NCI-H460 (cell line): ENCODE data around the gene ATP2B3. TPM values are rescaled to one million over a fixed set of nuclear protein-coding genes. Genes with fewer than 3 reads are reported as not detected.

ENCODE experiments used
- DNase-seq: peaks from one replicate; pipeline ENCODE4 v3.0.0-alpha.2; 2016; ENCODE audit warnings: low read depth; ENCODE audit errors: extremely low read depth
- polyA plus RNA-seq: library from polyadenylated mRNA; depleted of rRNA; stranded (reverse); fragments of >200 nt; gene quantifications from 2 replicates; pipeline ENCODE4 v1.2.3, GENCODE V29; 2014; cell fraction: nucleus; rRNA removed
- total RNA-seq: library from RNA; depleted of rRNA; stranded (reverse); fragments of >200 nt; shearing (Covaris generic); gene quantifications from 2 replicates; pipeline ENCODE4 v1.2.3, GENCODE V29; 2014; rRNA removed

ATP2B3 gene
- not detected in 2 replicates for total RNA-seq
- 0.07 and 0.18 TPM in 2 replicates for polyA plus RNA-seq

- no peak for DNase-seq
Observed at GRCh38 chrX:153517423-153517822, at the start of gene ATP2B3. TSS of gene ATP2B3 (plus strand) at chrX:153517642. CDS start at chrX:153536248, 18,606 bp downstream.

DNA sequence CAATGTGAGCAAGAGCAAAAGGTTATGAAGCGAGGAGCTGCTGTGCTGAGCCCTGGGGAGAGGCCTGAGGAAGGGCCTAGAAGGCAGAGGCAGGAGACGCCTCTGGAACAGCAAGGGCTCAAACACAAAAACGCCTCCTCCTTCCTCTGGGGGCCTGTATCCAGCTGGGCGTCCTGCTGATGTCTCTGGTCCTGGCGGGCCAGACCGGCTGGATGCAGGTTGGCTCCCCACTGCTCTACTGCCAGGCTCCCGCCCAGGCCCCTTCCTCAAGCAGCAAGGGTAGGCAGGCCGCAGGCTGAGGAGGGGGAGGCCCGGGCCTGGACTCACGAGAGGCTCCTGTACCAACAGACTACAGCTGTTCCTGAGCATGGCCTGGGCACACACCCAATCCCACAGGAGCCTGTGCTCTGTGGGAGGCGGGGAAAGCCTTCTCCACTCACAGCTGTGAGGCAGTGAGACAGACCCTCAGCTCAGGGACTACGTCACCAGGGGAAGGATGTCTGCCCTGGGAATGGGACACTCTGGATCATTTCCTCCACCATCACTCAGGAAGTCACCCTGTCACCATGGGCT lies 49.3 kb upstream of the ATP2B3 start:
- DNase-seq, result no peak

DNA sequence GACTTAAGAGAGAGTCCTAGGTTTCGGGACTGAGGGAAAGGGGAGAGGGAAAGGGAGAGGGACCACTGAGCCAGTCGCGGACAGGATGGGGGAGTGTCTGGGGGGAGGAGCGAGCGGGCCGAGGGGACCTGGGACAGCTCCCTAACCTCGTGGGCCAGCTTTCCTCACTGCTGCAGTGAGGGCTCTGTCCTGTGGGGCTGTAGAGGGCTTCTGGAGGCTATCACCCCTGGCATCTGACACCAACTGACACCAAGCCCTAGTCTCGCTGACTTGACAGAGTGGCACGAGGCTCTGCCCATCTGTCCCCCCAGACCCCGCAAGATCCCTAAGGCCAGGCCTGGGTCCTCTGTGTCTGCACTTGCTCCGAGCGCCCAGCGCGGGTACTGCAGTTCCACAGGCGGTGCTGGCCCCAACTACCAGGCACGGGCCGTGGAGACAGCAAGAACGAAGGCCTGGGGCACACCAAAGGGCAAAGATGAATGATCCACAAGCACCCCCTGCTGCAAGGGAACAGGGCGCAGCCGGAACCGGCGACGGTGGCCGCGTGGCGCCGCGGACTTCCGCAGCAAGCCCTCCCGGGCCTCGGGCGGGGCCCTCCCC lies 47.5 kb upstream of the ATP2B3 start:
- no peak for DNase-seq

- DNase-seq, result peak; percentile 90
Observed at GRCh38 chrX:153470411-153471363, 46.8 kb upstream of the ATP2B3 start, which contains the start of gene HAUS7. TSS of gene HAUS7 (minus strand) at chrX:153470576. CDS start at chrX:153470557, 19 bp downstream.

DNA sequence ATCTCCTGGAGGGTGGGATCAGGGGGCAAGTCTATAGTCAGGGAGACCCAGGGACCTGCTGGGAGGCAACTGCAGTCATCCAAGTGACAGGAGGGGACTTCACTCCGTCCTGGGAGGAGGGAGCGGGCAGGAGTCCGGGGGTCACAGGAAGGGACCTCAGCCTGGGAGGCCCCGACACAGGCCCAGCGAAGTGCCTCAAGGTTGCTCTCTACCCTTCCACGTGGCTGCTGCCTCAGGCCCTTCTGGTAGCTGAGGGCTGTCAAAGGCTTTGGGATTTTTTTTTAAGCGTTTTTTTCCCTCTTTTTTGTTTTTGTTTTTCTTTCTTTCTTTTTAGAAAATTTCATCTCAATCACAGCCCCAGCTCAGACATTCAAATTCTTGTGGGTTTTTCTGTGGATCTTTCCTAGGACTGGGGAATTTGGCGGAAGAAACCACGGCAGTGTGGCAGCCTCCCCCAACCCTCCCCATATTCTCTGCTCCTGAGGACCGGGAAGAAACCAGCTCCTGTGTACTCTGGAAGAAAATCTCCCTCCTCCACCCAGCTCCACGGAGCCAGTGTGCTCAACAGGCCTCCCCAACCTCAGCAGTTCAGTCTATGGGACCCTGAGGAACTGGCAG lies 45.7 kb upstream of the ATP2B3 start:
- no peak for DNase-seq

DNA sequence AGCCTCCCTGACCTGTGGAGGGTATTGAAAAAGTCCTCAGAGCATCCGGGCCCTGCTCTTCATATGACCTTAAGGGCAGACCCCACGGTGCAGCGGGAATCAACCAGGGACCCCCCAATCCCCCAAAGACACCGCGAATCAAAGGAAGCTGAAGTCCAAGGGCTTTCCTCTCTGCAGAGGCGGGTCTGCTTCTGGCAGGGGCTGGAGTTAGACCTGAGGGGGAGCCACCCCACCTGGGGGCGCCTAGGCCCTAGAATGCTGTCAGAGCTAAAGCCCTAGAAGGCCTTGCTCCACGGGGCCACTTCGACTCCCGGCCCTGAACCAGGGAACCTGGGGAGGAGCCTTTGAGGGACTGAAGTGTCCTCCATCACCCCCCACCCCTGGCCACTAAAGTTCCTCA lies 44.3 kb upstream of the ATP2B3 start:
- DNase-seq, result no peak

DNA sequence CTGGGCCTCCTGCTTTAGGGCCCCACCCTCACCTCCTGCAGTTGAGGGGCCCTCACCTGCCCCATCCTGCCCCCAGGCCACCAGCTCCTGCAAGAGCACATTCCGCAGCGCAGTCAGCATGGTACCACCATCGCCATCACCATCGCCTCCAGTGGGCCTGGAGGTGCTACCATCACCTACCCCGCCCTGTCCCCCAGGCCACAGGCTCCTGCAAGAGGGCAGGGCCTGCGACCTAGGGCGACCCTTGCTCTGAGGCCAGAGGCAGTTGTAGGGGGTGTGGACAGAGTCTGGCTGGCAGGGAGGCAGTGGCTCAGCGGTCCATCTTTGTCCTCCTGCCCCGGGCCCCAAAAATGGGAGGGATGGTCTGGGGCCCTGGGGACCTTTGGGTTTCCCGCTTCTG lies 43.2 kb upstream of the ATP2B3 start:
- DNase-seq, result no peak

- peak; percentile 9 for DNase-seq
Observed at GRCh38 chrX:153474718-153475117, 42.7 kb upstream of the ATP2B3 start.

GRCh38 chrX:153475271-153475670 lies 42.2 kb upstream of the ATP2B3 start:
- DNase-seq, result no peak

GRCh38 chrX:153475751-153476281 lies 41.6 kb upstream of the ATP2B3 start:
- no peak for DNase-seq

DNA sequence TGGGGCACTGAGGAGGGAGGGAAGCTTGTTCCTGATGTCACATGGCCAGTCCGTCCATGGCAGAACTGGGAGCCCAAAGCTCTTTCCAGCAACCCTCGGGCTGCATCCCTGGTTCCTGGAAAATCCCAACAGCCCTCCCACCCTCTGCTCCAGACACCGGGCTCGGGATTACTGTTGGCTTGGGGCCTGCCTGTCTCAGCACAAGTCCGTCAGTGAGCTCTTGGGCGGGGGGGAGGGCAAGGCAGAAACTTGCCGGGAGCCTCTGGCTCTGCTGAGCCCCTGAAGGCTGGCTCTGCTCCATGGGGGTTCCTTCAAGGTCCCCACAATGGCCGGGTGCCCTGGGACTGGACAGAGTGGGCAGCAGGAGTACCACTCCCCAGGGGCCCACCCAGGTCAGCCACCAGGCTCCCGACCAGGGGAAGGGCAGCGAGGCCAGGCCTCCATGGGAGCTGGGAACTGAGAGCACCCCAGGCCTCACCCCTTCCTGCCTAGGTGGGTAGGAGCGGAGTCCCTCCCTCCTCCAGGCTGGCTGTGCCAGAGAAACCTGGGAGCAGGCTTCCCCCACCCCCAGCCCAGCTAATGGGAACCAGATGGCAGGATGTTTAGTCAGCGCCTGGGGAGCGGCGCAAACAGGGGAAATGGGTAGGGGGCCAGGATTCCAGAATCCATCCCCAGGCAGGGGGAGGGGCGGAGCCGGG lies 40.6 kb upstream of the ATP2B3 start:
- no peak for DNase-seq

- DNase-seq, result no peak
Observed at GRCh38 chrX:153477364-153477857, 40.0 kb upstream of the ATP2B3 start.

DNA sequence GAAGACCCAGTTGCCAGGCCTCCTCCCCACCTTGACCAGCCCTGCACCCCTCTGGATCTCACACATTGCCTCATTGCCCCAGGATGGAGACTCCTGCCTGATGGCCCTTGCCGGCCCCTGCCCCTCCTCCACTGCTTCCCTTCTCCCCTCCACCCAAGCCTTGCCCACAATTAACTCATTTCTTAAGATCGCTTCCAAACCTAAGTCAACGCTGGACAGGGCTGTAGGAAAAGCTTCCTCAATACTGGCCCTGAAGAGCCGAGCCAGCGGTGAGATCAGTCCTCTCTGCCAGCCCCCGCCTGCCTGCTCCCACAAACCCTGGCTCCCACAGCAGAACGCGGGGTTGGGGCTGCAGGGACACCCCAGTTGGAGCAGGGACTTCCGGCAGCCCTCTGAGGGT lies 39.5 kb upstream of the ATP2B3 start:
- no peak for DNase-seq

DNA sequence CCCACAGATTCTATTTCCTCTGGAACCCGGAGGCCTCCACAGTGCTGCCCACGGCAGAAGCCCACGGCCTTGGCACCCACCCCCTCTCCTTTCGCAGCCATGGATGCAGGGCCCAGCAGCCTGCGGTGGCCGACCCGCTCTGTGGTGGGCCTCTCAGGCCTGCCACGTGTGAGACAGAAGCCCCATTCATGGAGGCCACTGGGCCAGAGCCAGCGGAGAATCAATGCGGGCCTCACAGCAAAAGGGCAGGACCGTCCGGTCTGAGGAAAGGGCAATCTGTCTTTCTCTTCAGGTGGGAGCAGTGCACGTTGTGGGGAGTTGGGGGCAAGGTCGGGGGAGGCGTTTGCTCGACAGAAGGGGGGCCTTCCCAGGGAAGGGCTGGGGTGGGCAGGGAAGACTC lies 38.7 kb upstream of the ATP2B3 start:
- no peak for DNase-seq

GRCh38 chrX:153481043-153481442 lies 36.4 kb upstream of the ATP2B3 start:
- no peak for DNase-seq

DNA sequence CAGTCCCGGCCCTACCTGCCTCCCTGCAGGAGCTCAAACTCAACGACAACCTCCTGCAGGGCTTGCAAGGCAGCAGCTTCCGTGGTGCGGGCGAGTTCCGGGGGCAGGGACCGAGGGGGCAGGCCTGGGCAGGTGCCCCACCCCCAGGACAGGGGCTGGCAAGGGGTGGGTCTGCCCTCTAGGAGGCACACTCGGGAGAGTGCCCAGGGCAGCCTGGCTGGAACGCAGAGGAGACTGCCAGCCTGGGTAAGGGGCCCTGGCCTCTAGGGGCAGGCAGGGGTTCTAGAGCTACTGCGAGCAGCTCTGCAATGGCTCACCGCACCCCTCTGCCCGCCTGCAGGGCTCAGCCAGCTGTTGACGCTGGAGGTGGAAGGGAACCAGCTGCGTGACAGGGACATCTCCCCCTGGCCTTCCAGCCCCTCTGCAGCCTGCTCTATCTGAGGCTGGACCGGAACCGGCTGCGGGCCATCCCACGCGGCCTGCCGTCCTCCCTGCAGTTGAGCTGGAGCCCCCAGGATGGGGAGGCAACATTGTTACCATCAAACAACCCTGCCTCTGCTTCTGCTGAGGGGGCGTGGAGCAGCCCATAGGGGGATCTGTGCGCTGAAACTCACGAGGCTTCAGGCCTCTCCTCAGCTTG lies 34.9 kb upstream of the ATP2B3 start:
- DNase-seq, result no peak

DNA sequence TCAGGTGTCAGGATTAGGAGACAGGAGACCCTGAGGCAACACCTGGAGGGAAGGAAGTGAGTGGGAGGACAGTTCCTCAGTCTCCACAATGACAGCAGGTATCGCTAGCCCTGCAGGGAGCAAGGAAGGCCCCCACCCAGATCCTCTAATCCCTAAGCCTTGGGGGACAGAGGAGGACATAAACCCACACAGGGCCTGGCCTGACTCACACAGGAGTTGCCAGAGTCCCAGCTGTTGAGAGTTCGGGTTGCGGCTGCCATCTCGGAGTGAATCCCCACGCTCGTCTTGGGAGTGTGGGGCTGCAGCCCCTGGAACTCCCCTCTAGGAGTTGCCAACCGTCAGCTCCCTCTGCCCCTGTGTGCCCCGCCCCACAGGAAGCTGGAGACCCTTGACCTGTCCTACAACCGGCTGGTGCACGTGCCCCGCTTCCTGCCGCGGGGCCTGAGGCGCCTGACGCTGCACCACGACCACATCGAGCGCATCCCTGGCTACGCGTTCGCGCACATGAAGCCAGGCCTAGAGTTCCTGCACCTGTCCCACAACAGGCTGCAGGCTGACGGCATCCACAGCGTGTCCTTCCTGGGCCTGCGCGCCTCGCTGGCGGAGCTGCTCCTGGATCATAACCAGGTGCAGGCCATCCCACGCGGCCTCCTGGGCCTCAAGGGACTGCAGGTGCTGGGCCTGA lies 31.9 kb upstream of the ATP2B3 start:
- no peak for DNase-seq

DNA sequence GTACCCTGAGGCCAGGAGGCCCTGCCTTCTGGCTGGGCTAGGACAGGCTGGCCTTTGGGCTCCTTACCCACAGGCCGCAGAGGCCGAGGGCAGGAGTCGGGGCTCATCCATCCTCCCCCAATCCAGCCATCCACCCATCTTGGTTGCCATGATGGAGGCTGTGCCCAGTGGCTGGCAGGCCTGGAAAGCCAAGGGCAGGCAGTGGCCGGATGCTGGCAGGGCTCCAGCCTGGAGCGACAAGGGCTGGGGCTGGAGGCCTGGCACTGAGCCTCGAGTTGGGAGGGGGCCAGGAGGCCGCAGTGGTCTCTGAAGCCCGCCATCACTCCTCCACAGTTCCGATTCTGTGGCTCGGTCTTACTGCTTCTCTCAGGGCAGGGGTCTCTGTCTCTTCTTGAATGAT lies 31.3 kb upstream of the ATP2B3 start:
- DNase-seq, result no peak

- DNase-seq, result no peak
Observed at GRCh38 chrX:153487590-153488071, 29.8 kb upstream of the ATP2B3 start.
